ENCODE data around the gene SSTR3. TPM values are rescaled to one million over a fixed set of nuclear protein-coding genes. Genes with fewer than 3 reads are reported as not detected.

Gene SSTR3
- polyA plus RNA-seq (2013) = 0.07 TPM

GRCh38 chr22:37212174-37212906, at the start of gene SSTR3:
TSS of gene SSTR3 (minus strand) at chr22:37212477. CDS start at chr22:37207803, 4,674 bp downstream.
- Histone ChIP-seq H3K4me1 (ENCODE audit: control extremely low read depth in 1 of 4, control insufficient read depth in 4 of 4, insufficient read depth in 4 of 4, low read length in 3 of 4) (peaks cover 0 to 20% (median 2%) of the 10 kb centered on the region in 4 experiments), H3K4me3 (ENCODE audit: control insufficient read depth in 1 of 7, extremely low read depth in 1 of 7, insufficient read depth in 4 of 7, low read depth in 2 of 7, low read length in 6 of 7) (no peak within 1 kb of the TSS), H3K9me3 (ENCODE audit: control extremely low read depth in 1 of 5, control insufficient read depth in 4 of 5, insufficient read depth in 2 of 5, low read depth in 1 of 5, low read length in 4 of 5) (no peaks in the 10 kb centered on the region), H3K27me3 (replicated peaks in 2 of 5; ENCODE audit: control insufficient read depth in 4 of 5, insufficient read depth in 5 of 5, low read length in 4 of 5) (no peaks in the 10 kb centered on the region), H3K36me3 (ENCODE audit: control insufficient read depth in 4 of 4, insufficient read depth in 4 of 4, low read length in 3 of 4) (no peaks in the 10 kb centered on the region), H3K27ac (ENCODE audit: insufficient read depth in 1 of 2, low read depth in 1 of 2, low read length in 2 of 2, poor library complexity in 1 of 2, severe bottlenecking in 2 of 2) (no peak within 1 kb of the TSS)
- ChIA-PET POLR2A (no interaction called here), CTCF (no interaction called here)
- 93% methylated on average over 23 of the region's 23 CpGs for WGBS (ENCODE audit: insufficient coverage)
- no peak for DNase-seq

- H3K4me1 ChIP-seq (ENCODE audit: control extremely low read depth in 1 of 4, control insufficient read depth in 4 of 4, insufficient read depth in 4 of 4, low read length in 3 of 4) = peaks cover 2 to 23% (median 15%) of the 10 kb centered on the region in 4 experiments
- DNase-seq = peak in 2 of 3 donors; percentile 53 to 58
- H3K9me3 ChIP-seq (ENCODE audit: control extremely low read depth in 1 of 5, control insufficient read depth in 4 of 5, insufficient read depth in 2 of 5, low read depth in 1 of 5, low read length in 4 of 5) = peaks cover 0 to 14% (median 12%) of the 10 kb centered on the region in 5 experiments
- WGBS (ENCODE audit: insufficient coverage) = 20% methylated on average over 13 of the region's 14 CpGs
- ChIA-PET POLR2A (interaction anchor here (0.6 to 1.0 kb wide), 2 partner anchors 24 to 55 kb away, joined by 3 read pairs; no protein-coding TSS in a partner anchor), CTCF (interaction anchor here (0.6 to 7.6 kb wide), 30 partner anchors 9 to 462 kb away, joined by 3 to 157 read pairs (median 6); partner anchors contain the start of genes CYTH4, MFNG and RAC2)
- H3K27ac ChIP-seq (ENCODE audit: insufficient read depth in 1 of 2, low read depth in 1 of 2, low read length in 2 of 2, poor library complexity in 1 of 2, severe bottlenecking in 2 of 2) = no peak overlapping the region
- no peak overlapping the region for H3K4me3 ChIP-seq (ENCODE audit: control insufficient read depth in 1 of 7, extremely low read depth in 1 of 7, insufficient read depth in 4 of 7, low read depth in 2 of 7, low read length in 6 of 7)
- H3K36me3 ChIP-seq (ENCODE audit: control insufficient read depth in 4 of 4, insufficient read depth in 4 of 4, low read length in 3 of 4) = no peaks in the 10 kb centered on the region
- no peaks in the 10 kb centered on the region for H3K27me3 ChIP-seq (replicated peaks in 2 of 5; ENCODE audit: control insufficient read depth in 4 of 5, insufficient read depth in 5 of 5, low read length in 4 of 5)
Measured at GRCh38 chr22:37260901-37261336, 48.6 kb upstream of the SSTR3 start.

GRCh38 chr22:37260155-37260795, 48.0 kb upstream of the SSTR3 start:
- no peak for DNase-seq
- Histone ChIP-seq H3K4me1 (ENCODE audit: control extremely low read depth in 1 of 4, control insufficient read depth in 4 of 4, insufficient read depth in 4 of 4, low read length in 3 of 4) (peaks cover 2 to 23% (median 16%) of the 10 kb centered on the region in 4 experiments), H3K9me3 (ENCODE audit: control extremely low read depth in 1 of 5, control insufficient read depth in 4 of 5, insufficient read depth in 2 of 5, low read depth in 1 of 5, low read length in 4 of 5) (peaks cover 0 to 14% (median 12%) of the 10 kb centered on the region in 5 experiments), H3K27me3 (replicated peaks in 2 of 5; ENCODE audit: control insufficient read depth in 4 of 5, insufficient read depth in 5 of 5, low read length in 4 of 5) (no peaks in the 10 kb centered on the region), H3K4me3 (ENCODE audit: control insufficient read depth in 1 of 7, extremely low read depth in 1 of 7, insufficient read depth in 4 of 7, low read depth in 2 of 7, low read length in 6 of 7) (peak overlapping the region in 1 of 7 experiments; percentile 46), H3K27ac (ENCODE audit: insufficient read depth in 1 of 2, low read depth in 1 of 2, low read length in 2 of 2, poor library complexity in 1 of 2, severe bottlenecking in 2 of 2) (no peak overlapping the region), H3K36me3 (ENCODE audit: control insufficient read depth in 4 of 4, insufficient read depth in 4 of 4, low read length in 3 of 4) (no peaks in the 10 kb centered on the region)
- WGBS (ENCODE audit: insufficient coverage) = 79% methylated on average over 12 of the region's 15 CpGs
- ChIA-PET CTCF (interaction anchor here (0.6 to 7.6 kb wide), 35 partner anchors 9 to 461 kb away, joined by 3 to 157 read pairs (median 4); partner anchors contain the start of genes CYTH4, MFNG and RAC2), POLR2A (interaction anchor here (0.6 to 1.1 kb wide), 4 partner anchors 15 to 56 kb away, joined by 3 to 4 read pairs (median 3); no protein-coding TSS in a partner anchor)

- peak; percentile 55 to 65 (median 59) for DNase-seq
- ChIA-PET POLR2A (interaction anchor here (0.7 to 1.1 kb wide), 4 partner anchors 14 to 205 kb away, joined by 3 to 4 read pairs (median 4); no protein-coding TSS in a partner anchor), CTCF (interaction anchor here (0.8 to 7.6 kb wide), 32 partner anchors 8 to 302 kb away, joined by 3 to 157 read pairs (median 5); partner anchors contain the start of genes CYTH4, MFNG and RAC2)
- H3K36me3 ChIP-seq (ENCODE audit: control insufficient read depth in 4 of 4, insufficient read depth in 4 of 4, low read length in 3 of 4) = no peaks in the 10 kb centered on the region
- WGBS (ENCODE audit: insufficient coverage) = under 1% methylated on average over 19 of the region's 23 CpGs
- no peaks in the 10 kb centered on the region for H3K27me3 ChIP-seq (replicated peaks in 2 of 5; ENCODE audit: control insufficient read depth in 4 of 5, insufficient read depth in 5 of 5, low read length in 4 of 5)
- peaks cover 0 to 12% (median 10%) of the 10 kb centered on the region in 5 experiments for H3K9me3 ChIP-seq (ENCODE audit: control extremely low read depth in 1 of 5, control insufficient read depth in 4 of 5, insufficient read depth in 2 of 5, low read depth in 1 of 5, low read length in 4 of 5)
- H3K27ac ChIP-seq (ENCODE audit: insufficient read depth in 1 of 2, low read depth in 1 of 2, low read length in 2 of 2, poor library complexity in 1 of 2, severe bottlenecking in 2 of 2) = no peak overlapping the region
- H3K4me1 ChIP-seq (ENCODE audit: control extremely low read depth in 1 of 4, control insufficient read depth in 4 of 4, insufficient read depth in 4 of 4, low read length in 3 of 4) = peaks cover 2 to 23% (median 16%) of the 10 kb centered on the region in 4 experiments
- peak overlapping the region in 3 of 7 experiments; percentile 19 to 55 (median 46) for H3K4me3 ChIP-seq (ENCODE audit: control insufficient read depth in 1 of 7, extremely low read depth in 1 of 7, insufficient read depth in 4 of 7, low read depth in 2 of 7, low read length in 6 of 7)
Measured at GRCh38 chr22:37259540-37260029, 47.3 kb upstream of the SSTR3 start.

- ChIA-PET CTCF (interaction anchor here (0.8 to 7.6 kb wide), 23 partner anchors 8 to 303 kb away, joined by 3 to 157 read pairs (median 12); partner anchors contain the start of genes CYTH4 and RAC2), POLR2A (interaction anchor here (0.6 to 1.1 kb wide), 5 partner anchors 14 to 476 kb away, joined by 3 to 4 read pairs (median 3); no protein-coding TSS in a partner anchor)
- Histone ChIP-seq H3K4me1 (ENCODE audit: control extremely low read depth in 1 of 4, control insufficient read depth in 4 of 4, insufficient read depth in 4 of 4, low read length in 3 of 4) (peaks cover 2 to 24% (median 17%) of the 10 kb centered on the region in 4 experiments), H3K27ac (ENCODE audit: insufficient read depth in 1 of 2, low read depth in 1 of 2, low read length in 2 of 2, poor library complexity in 1 of 2, severe bottlenecking in 2 of 2) (no peak overlapping the region), H3K9me3 (ENCODE audit: control extremely low read depth in 1 of 5, control insufficient read depth in 4 of 5, insufficient read depth in 2 of 5, low read depth in 1 of 5, low read length in 4 of 5) (peaks cover 0 to 5% (median 3%) of the 10 kb centered on the region in 5 experiments), H3K27me3 (replicated peaks in 2 of 5; ENCODE audit: control insufficient read depth in 4 of 5, insufficient read depth in 5 of 5, low read length in 4 of 5) (no peaks in the 10 kb centered on the region), H3K4me3 (ENCODE audit: control insufficient read depth in 1 of 7, extremely low read depth in 1 of 7, insufficient read depth in 4 of 7, low read depth in 2 of 7, low read length in 6 of 7) (peak overlapping the region in 3 of 7 experiments; percentile 19 to 55 (median 46)), H3K36me3 (ENCODE audit: control insufficient read depth in 4 of 4, insufficient read depth in 4 of 4, low read length in 3 of 4) (no peaks in the 10 kb centered on the region)
- peak in 2 of 3 donors; percentile 44 to 56 for DNase-seq
- WGBS (ENCODE audit: insufficient coverage) = 94% methylated on average over 13 of the region's 14 CpGs
Measured at GRCh38 chr22:37258753-37259401, 46.6 kb upstream of the SSTR3 start.

GRCh38 chr22:37258005-37258752, 45.9 kb upstream of the SSTR3 start:
- Histone ChIP-seq H3K4me3 (ENCODE audit: control insufficient read depth in 1 of 7, extremely low read depth in 1 of 7, insufficient read depth in 4 of 7, low read depth in 2 of 7, low read length in 6 of 7) (no peak overlapping the region), H3K36me3 (ENCODE audit: control insufficient read depth in 4 of 4, insufficient read depth in 4 of 4, low read length in 3 of 4) (no peaks in the 10 kb centered on the region), H3K27me3 (replicated peaks in 2 of 5; ENCODE audit: control insufficient read depth in 4 of 5, insufficient read depth in 5 of 5, low read length in 4 of 5) (no peaks in the 10 kb centered on the region), H3K9me3 (ENCODE audit: control extremely low read depth in 1 of 5, control insufficient read depth in 4 of 5, insufficient read depth in 2 of 5, low read depth in 1 of 5, low read length in 4 of 5) (no peaks in the 10 kb centered on the region), H3K4me1 (ENCODE audit: control extremely low read depth in 1 of 4, control insufficient read depth in 4 of 4, insufficient read depth in 4 of 4, low read length in 3 of 4) (peaks cover 2 to 26% (median 18%) of the 10 kb centered on the region in 4 experiments), H3K27ac (ENCODE audit: insufficient read depth in 1 of 2, low read depth in 1 of 2, low read length in 2 of 2, poor library complexity in 1 of 2, severe bottlenecking in 2 of 2) (no peak overlapping the region)
- ChIA-PET CTCF (interaction anchor here (1.2 to 7.6 kb wide), 11 partner anchors 10 to 139 kb away, joined by 3 to 157 read pairs (median 18); partner anchors contain the start of genes CYTH4 and RAC2), POLR2A (interaction anchor here (0.6 kb wide), 2 partner anchors 167 to 475 kb away, joined by 3 read pairs; no protein-coding TSS in a partner anchor)
- WGBS (ENCODE audit: insufficient coverage) = 98% methylated on average over 7 of the region's 9 CpGs
- no peak for DNase-seq

All from common myeloid progenitor, CD34-positive (primary cell).